ENCODE data around the gene MPP3.
"Not testable (repeated sequence)": the region's sequence is repeated elsewhere in the genome, so short reads cannot be mapped to it uniquely, and the experiment has no call there.

Gene MPP3

GRCh38 chr17:43808076-43808475 lies 24.9 kb downstream of the MPP3 start:
- DNase-seq (ENCODE audit: low read depth), result no peak

GRCh38 chr17:43805117-43805516 lies 27.8 kb downstream of the MPP3 start:
- DNase-seq (ENCODE audit: low read depth), result no peak

- DNase-seq (ENCODE audit: low read depth), result no peak
Observed at GRCh38 chr17:43803758-43804157, 29.2 kb downstream of the MPP3 start.

- no peak for DNase-seq (ENCODE audit: low read depth)
Observed at GRCh38 chr17:43801844-43802243, 31.1 kb downstream of the MPP3 start.

- no peak for DNase-seq (ENCODE audit: low read depth)
Observed at GRCh38 chr17:43800736-43801135, 32.2 kb downstream of the MPP3 start.

GRCh38 chr17:43799047-43799446 lies 33.9 kb downstream of the MPP3 start:
- DNase-seq (ENCODE audit: low read depth), result no peak

GRCh38 chr17:43798024-43798423 lies 34.9 kb downstream of the MPP3 start:
- DNase-seq (ENCODE audit: low read depth), result not testable (repeated sequence)

GRCh38 chr17:43792668-43793067 lies 40.3 kb downstream of the MPP3 start:
- DNase-seq (ENCODE audit: low read depth), result not testable (repeated sequence)

GRCh38 chr17:43791589-43791988 lies 41.4 kb downstream of the MPP3 start:
- no peak for DNase-seq (ENCODE audit: low read depth)

- no peak for DNase-seq (ENCODE audit: low read depth)
Observed at GRCh38 chr17:43790311-43790940, 42.5 kb downstream of the MPP3 start.

- no peak for DNase-seq (ENCODE audit: low read depth)
Observed at GRCh38 chr17:43789482-43789881, 43.5 kb downstream of the MPP3 start.

GRCh38 chr17:43788540-43788939 lies 44.4 kb downstream of the MPP3 start:
- no peak for DNase-seq (ENCODE audit: low read depth)

GRCh38 chr17:43787728-43788127 lies 45.2 kb downstream of the MPP3 start:
- no peak for DNase-seq (ENCODE audit: low read depth)

- DNase-seq (ENCODE audit: low read depth), result no peak
Observed at GRCh38 chr17:43784628-43785101, 48.3 kb downstream of the MPP3 start.

GRCh38 chr17:43784068-43784467 lies 48.9 kb downstream of the MPP3 start:
- DNase-seq (ENCODE audit: low read depth), result no peak

GRCh38 chr17:43782913-43783680 lies 49.8 kb downstream of the MPP3 start:
- no peak for DNase-seq (ENCODE audit: low read depth)

GRCh38 chr17:43780135-43780534 lies 52.8 kb downstream of the MPP3 start, which contains the start of gene CFAP97D1:
TSS of gene CFAP97D1 (plus strand) at chr17:43780435. CDS start at chr17:43780463, 28 bp downstream.
- DNase-seq (ENCODE audit: low read depth), result no peak

GRCh38 chr17:43779145-43780125 lies 53.5 kb downstream of the MPP3 start:
- no peak for DNase-seq (ENCODE audit: low read depth)

GRCh38 chr17:43778337-43779144 lies 54.4 kb downstream of the MPP3 start, which contains the start of gene DUSP3:
TSS of gene DUSP3 (minus strand) at chr17:43778977. CDS start at chr17:43778924, 53 bp downstream.
- peak; percentile 50 for DNase-seq (ENCODE audit: low read depth)

GRCh38 chr17:43774304-43775250 lies 58.4 kb downstream of the MPP3 start:
- DNase-seq (ENCODE audit: low read depth), result no peak

Data from stimulated activated CD8-positive, alpha-beta memory T cell treated with anti-CD3 and anti-CD28 coated beads, Interleukin-15, amount 100 ng/mL, for 24 hours (primary cell).